Esophagus squamous epithelium (tissue), 5 donors: Measurements from ENCODE around the gene CATSPERE. TPM values are rescaled to one million over a fixed set of nuclear protein-coding genes. Genes with fewer than 3 reads are reported as not detected.

Experiments used
- DNase-seq: peaks from one replicate; lab custom pipeline; 2025; lab: John Stamatoyannopoulos, UW
- H3K27ac ChIP-seq, 4 donors: fragments of 200-600 bp; sonication (generic); one replicate each; pipeline ENCODE4 v1.5.1; 2016 to 2019; ENCODE audit warnings: mild to moderate bottlenecking in 1 of 4
- H3K27me3 ChIP-seq, 4 donors: fragments of 200-600 bp; sonication (generic); 1 replicate in 3 of 4; 2 replicates in 1 of 4; pipeline versions ENCODE4 v1.5.1 to v1.6.0; 2017 to 2021; ENCODE audit warnings: antibody characterized with exemption in 1 of 4
- H3K36me3 ChIP-seq, 3 donors: fragments of 200-600 bp; sonication (generic); one replicate each; pipeline ENCODE4 v1.5.1; 2016 to 2019
- H3K4me1 ChIP-seq, 3 donors: fragments of 200-600 bp; sonication (generic); one replicate each; pipeline ENCODE4 v1.5.1; 2017 to 2019
- H3K4me3 ChIP-seq, 4 donors: fragments of 200-600 bp; sonication (generic); 1 replicate in 3 of 4; 2 replicates in 1 of 4; pipeline ENCODE4 v1.5.1; 2016 to 2019; ENCODE audit warnings: mild to moderate bottlenecking in 2 of 4, moderate library complexity in 1 of 4
- H3K9me3 ChIP-seq, 3 donors: fragments of 200-600 bp; sonication (generic); one replicate each; pipeline ENCODE4 v1.5.1; 2016 to 2019
- CTCF ChIP-seq, 6 experiments: fragments of 450-650 bp in 4 of 6; fragments of 200-600 bp in 2 of 6; sonication (generic) in 2 of 6; IDR thresholded peaks; one replicate each; pipeline ENCODE4 v1.5.1; 2016 to 2019; ENCODE audit warnings: antibody characterized with exemption in 6 of 6, mild to moderate bottlenecking in 4 of 6, moderate library complexity in 4 of 6
- POLR2A ChIP-seq, 4 donors: fragments of 450-650 bp; IDR thresholded peaks; one replicate each; pipeline ENCODE4 v1.6.1; 2017; ENCODE audit warnings: antibody characterized with exemption in 4 of 4, mild to moderate bottlenecking in 4 of 4, moderate library complexity in 3 of 4
- WGBS, 2 donors: methylation state at CpG; one replicate each; pipeline ENCODE4 v1.1.5; 2018; 5-methylcytosine and 5-hydroxymethylcytosine counted together
- intact Hi-C: fragments of 100-400 bp; cut with DNase I; formaldehyde crosslinking; loops from one replicate; pipeline ENCODE4 v1.15.0; 2022
- total RNA-seq, 4 donors: library from RNA; depleted of rRNA; stranded (reverse); fragments of >200 nt; gene quantifications; one replicate each; pipeline ENCODE4 v1.1.0, GENCODE V29; 2016
- donor health status: DM: yes; HTN: yes; CAD: no.

CATSPERE gene
- total RNA-seq, 4 donors from 2014 or later, result 0.23 to 2.7 (median 0.44) TPM

GRCh38 chr1:244651956-244652622 lies 191.0 kb downstream of the CATSPERE start:
- Histone ChIP-seq H3K36me3 (peaks cover 0 to 3% (median 0%) of the 10 kb centered on the region in 3 donors), H3K9me3 (no peaks in the 10 kb centered on the region), H3K4me1 (peaks cover 6 to 42% (median 17%) of the 10 kb centered on the region in 3 donors), H3K27ac (peak overlapping the region in 3 of 4 donors; percentile 75 to 96 (median 96)), H3K27me3 (no peaks in the 10 kb centered on the region), H3K4me3 (peak overlapping the region; percentile 72 to 94 (median 87))
- no peak for TF ChIP-seq CTCF (IDR thresholded peaks at IDR 0.05)
- no peak for TF ChIP-seq POLR2A (IDR thresholded peaks at IDR 0.05)
- no peak for DNase-seq
- intact Hi-C loops, result no loop called here
- WGBS, 2 donors, result 31 to 49% methylated on average over 13 to 15 of the region's 15 CpGs

GRCh38 chr1:244652623-244653438 lies 191.8 kb downstream of the CATSPERE start, which contains the start of gene DESI2:
DESI2 (plus strand) TSS chr1:244653126; CDS start chr1:244653314, 188 bp downstream.
- WGBS, 2 donors, result 0% methylated on average over 8 of the region's 81 CpGs; no CpG with 5 or more reads in 1 of the 2 donors
- intact Hi-C loops, result no loop called here

GRCh38 chr1:244653439-244654107 lies 192.5 kb downstream of the CATSPERE start:
- no peaks in the 10 kb centered on the region for H3K27me3 ChIP-seq
- H3K36me3 ChIP-seq, result peaks cover 0 to 6% (median 0%) of the 10 kb centered on the region in 3 donors
- TF ChIP-seq CTCF (IDR thresholded peaks at IDR 0.05), result no peak
- TF ChIP-seq POLR2A (IDR thresholded peaks at IDR 0.05), result no peak
- H3K27ac ChIP-seq, result peak overlapping the region; percentile 90 to 96 (median 94)
- intact Hi-C loops, result no loop called here
- H3K9me3 ChIP-seq, result no peaks in the 10 kb centered on the region
- no peak for DNase-seq
- WGBS, 2 donors, result 2% methylated on average over 11 to 19 of the region's 34 CpGs
- peaks cover 6 to 50% (median 17%) of the 10 kb centered on the region in 3 donors for H3K4me1 ChIP-seq
- peak overlapping the region; percentile 72 to 94 (median 87) for H3K4me3 ChIP-seq

More at GRCh38 chr1:244652623-244653438, 191.8 kb downstream of the CATSPERE start, which contains the start of gene DESI2:
- no peaks in the 10 kb centered on the region for H3K27me3 ChIP-seq
- peaks cover 0 to 6% (median 0%) of the 10 kb centered on the region in 3 donors for H3K36me3 ChIP-seq
- H3K27ac ChIP-seq, result peak within 1 kb of the TSS; percentile 90 to 96 (median 94)
- peak within 1 kb of the TSS; percentile 72 to 94 (median 87) for H3K4me3 ChIP-seq
- no peaks in the 10 kb centered on the region for H3K9me3 ChIP-seq
- peaks cover 6 to 43% (median 17%) of the 10 kb centered on the region in 3 donors for H3K4me1 ChIP-seq
- TF ChIP-seq POLR2A (IDR thresholded peaks at IDR 0.05) (peak in 3 of 4 donors; percentile 78 to 98 (median 95)), CTCF (IDR thresholded peaks at IDR 0.05) (peak; percentile 36 to 61 (median 52))
- peak; percentile 98 for DNase-seq

DNA sequence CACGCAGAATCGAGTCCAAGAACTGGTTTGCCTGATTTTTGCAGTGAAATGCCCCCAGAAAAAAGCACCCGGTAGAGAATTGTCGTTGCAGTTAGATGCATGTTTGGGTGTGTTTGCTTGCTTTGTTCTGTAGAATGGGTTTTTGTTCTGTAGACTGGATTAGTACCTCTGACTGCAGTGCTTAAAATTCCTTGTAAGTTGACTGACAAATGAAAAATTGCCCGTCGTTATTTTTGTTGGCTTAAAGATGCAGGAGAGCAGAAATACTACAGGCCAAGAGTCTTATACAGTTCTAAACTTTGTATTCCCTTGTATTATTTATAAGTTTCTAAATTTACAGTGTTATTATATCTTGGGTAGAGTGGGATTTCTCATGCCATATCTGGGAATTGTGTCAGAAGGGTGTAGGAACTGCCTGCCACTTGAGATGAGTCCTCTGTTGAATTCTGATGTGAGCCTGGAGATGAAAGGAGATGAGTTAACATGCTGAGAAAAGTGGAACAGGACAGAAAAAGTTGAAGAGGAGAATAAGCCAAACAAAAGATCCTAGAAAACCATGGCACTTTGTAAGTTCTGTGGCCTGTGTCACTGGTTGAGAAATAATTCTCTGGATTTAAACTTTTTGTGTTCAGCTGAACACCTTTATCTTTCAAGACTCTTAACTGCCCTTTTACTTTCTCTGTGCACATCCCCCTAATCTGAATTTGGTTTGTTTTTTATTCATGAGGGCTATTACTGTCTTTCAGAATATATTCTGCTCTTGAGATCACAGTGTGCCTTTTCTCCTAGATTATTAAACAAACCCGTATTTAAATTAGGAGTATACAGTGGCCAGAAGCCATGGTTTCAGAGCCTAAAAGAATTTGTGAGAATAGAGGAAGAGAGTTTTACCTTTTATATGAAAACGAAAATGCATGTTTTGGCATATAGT lies 193.3 kb downstream of the CATSPERE start:
- intact Hi-C loops, result no loop called here
- H3K27me3 ChIP-seq, result no peaks in the 10 kb centered on the region
- peaks cover 0 to 9% (median 0%) of the 10 kb centered on the region in 3 donors for H3K36me3 ChIP-seq
- peak overlapping the region; percentile 90 to 96 (median 94) for H3K27ac ChIP-seq
- TF ChIP-seq CTCF (IDR thresholded peaks at IDR 0.05), result no peak
- TF ChIP-seq POLR2A (IDR thresholded peaks at IDR 0.05), result no peak
- no peak for DNase-seq
- peak overlapping the region; percentile 72 to 94 (median 87) for H3K4me3 ChIP-seq
- peaks cover 6 to 56% (median 17%) of the 10 kb centered on the region in 3 donors for H3K4me1 ChIP-seq
- 6 to 7% methylated on average over 7 to 8 of the region's 8 CpGs for WGBS, 2 donors
- no peaks in the 10 kb centered on the region for H3K9me3 ChIP-seq
